HG03025 (cell line): ENCODE results near the gene HCLS1.

Source experiments
- ATAC-seq: cut with Tn5 transposase; IDR thresholded peaks from one replicate; pipeline ENCODE4 v1.9.1; 2021; ENCODE audit warnings: mild to moderate bottlenecking, moderate library complexity; ENCODE audit not compliant: unreplicated experiment, low FRiP score

The HCLS1 gene

DNA sequence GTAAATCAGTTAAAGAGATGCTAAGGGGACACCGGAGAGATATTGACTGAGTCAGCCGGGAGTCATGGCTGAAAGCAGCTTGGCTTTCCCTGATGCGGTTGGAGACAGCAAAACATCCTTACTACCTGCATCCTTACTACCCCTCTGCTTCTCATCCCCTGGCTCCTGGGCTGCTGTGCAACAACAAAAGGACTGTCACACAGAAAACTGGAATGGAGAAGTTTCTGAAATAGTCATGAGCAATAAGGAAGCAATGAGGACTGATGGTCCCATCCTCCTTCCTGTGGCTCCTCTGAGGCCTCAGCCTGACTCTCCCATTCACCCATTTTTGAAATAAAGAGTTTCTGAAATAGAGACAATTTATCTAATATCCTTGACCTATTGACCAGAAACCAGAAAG is 1.1 kb downstream of the HCLS1 start:
- no peak for ATAC-seq

DNA sequence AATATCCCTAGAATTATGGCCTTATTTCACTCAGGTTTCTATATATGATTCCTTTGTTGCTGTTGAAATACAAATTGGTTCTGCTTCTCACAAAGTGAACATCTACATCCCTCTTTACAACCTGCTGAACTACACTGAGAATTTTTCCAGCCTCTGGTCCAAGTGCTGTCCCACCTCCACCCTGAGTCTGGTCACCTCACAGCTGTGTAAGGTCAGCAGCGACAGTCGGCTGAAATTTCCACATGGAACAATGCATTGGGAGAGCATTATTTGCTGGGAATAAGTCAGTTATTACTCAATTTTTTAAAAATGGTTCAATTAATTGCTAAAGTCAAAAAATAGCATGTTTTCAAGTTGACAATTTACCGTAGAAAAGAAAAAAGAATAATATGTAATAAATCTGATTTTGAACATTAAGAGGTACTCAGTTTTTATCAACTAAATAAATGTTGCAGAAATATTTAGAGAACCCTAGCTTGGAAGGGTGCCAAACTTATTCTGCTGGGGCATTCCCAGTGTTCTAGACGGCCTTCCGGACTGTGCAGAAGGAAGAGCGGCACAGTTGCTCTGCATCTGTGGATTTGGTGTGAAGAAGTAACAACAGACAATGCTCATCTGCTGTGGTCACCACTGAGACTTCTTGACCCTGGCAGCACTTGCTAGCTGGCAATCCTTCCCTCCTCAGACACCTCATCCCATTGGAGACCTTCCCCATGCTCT is 1.8 kb downstream of the HCLS1 start:
- no peak for ATAC-seq

GRCh38 chr3:121654493-121655385 is 6.0 kb downstream of the HCLS1 start:
- no peak for ATAC-seq

- no peak for ATAC-seq
These were observed 9.0 kb downstream of the HCLS1 start for GRCh38 chr3:121651684-121652083.

DNA sequence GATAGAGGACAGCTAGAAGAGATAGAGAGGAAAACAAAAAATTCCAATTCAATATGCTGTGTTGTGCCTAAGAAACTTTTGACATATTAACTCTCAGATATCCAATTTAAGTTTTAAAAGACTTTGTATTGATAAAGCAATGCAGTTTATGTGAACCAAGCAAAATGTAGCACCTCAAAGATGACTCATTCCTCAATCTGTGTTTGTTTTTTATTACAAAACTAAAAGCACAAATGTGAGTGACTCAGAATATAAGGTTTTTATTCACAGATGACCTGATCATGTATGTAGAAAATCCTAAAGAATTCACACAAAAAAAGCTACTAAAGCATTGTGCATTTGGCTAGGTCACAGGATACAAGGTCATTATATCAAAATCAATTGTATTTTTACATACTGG is 11.1 kb downstream of the HCLS1 start:
- no peak for ATAC-seq

DNA sequence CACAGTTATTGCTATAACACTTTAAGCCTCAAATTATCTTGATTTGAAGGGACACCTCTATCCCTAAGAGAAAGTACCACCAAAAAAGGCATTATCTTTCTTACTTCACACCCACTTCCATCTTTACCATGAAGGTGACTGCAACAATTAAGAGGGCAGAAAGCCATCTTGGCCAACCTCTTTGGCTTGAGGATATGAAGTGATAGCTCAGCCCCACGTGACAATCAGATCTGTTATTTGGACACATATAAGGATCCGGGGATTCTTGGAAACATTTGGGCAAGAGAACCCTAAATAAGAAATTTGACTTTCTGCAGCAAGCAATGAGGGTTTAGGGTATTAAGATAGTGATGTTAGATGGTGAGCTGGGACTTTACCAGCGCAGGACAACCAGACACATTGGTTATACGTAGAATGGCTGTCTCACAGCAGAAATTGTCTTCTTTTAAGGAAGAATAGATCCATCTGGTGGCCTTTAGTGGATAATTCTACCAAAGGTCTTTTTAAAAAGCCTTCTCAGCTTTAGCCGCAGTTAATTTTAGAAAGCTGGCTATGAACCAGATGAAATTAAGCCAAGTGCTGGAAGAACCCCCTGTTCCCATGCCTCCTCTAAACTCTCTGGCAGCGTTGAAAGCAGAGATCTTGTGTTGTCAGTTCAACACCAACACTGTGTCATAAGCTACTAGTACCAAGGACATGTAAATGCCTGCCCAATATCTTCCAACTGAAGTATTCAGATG is 12.3 kb downstream of the HCLS1 start:
- no peak for ATAC-seq

- ATAC-seq = no peak
These were observed 15.6 kb downstream of the HCLS1 start for GRCh38 chr3:121645054-121645453.

DNA sequence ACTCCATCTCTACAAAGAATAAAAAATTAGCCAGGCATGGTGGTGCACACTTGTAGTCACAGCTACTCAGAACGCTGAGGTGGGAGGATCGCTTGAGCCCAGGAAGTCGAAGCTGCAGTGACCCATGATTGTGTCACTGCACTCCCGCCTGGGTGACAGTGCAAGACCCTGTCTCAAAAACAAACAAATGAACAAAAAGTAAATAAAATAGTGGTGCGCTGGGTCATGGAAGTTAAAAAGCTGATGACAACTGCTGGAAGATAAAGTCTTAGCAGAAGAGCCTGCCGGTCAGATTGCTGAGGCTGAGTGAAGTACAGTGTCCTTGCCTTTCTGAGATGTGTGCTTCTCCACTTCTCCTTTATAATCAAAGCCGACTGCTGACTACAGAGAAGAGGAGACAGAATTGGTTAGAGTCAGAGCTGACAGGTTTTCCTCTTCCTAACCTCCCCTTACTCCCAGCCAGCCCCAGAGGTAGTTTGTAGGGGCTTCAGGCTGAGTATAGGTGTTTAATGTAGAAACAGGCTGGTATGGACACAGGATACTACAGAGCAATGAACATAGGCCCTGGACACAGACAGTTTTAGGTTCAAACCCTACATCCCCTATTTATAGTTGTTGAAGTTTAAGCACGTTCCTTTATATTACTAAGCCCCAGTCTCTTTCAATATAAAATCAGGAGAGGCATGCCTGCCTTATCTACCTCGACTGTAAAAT is 17.9 kb downstream of the HCLS1 start:
- ATAC-seq = no peak

DNA sequence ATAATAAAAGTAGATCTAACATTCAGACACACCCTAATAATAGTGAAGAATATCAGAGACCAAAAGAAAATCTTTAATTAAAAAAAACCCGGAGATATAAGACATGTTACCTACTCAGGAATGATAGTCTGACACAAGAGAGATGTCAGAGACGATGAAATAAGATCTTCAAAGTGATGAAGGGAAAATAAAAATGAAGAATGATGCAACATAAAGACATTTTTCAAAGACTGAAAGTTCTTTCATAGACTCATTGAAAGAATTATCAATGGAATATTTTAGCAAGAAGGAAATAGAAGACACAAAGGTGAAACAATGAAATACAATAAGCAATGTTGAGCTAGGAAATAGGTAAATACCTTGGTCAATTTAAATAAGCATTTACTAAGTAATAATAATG is 19.6 kb downstream of the HCLS1 start:
- ATAC-seq = no peak

DNA sequence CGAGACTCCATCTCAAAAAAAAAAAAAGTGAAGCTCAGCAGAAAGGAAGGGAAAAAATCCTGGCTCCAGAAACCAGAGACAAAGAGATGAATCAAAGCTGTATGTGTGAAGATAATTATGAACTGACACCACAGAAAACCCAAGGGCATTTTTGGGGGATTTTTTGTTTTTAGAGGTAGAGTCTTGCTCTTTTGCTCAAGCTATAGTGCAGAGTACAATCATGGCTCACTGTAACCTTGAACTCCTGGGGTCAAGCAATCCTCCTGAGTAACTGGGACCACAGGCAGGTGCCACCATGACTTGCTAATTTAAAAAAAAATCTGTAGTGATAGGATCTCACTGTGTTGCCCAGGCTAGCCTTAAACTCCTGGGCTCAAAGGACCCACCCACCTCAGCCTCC is 22.8 kb downstream of the HCLS1 start:
- no peak for ATAC-seq

- ATAC-seq = no peak
These were observed 30.3 kb downstream of the HCLS1 start for GRCh38 chr3:121630355-121630754.

GRCh38 chr3:121629601-121630000 is 31.1 kb downstream of the HCLS1 start:
- no peak for ATAC-seq

DNA sequence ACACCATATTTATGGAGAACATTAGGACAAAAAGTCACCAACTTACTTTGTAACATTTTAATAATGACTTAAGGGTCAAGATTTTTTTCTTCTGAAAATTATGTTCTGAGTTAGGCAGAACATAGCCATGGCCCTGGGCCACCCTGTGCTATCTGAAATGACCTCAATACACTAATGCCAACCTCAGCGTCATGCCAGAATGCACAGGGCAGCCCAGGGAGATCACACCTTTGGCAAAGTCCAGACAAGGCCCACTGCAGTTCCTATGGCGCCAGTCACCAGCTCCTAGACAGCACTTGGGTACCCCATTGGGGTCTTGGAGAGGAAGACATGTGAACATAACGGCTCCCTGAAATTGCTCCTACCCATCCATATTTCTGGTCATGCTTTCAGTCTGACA is 33.1 kb downstream of the HCLS1 start:
- no peak for ATAC-seq

DNA sequence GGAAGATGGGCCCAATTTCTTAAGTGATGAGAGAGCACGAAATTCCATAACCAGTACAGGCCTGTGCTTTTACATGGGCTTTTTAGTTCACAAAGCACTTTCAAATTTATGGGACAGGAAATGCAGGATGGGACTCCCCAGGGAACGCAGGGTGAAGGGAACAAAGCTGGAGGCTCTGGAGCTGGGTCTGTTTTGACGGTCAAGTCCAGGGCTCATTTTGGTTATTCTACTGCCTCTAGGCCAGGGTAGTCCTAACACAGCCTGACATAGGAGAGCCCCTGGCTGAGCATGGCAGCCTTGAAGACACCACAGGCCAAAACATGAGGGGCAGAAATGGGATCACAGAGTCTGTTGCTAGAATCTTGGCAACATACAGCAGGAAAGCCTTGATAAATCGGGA is 33.5 kb downstream of the HCLS1 start:
- no peak for ATAC-seq

GRCh38 chr3:121626495-121626894 is 34.2 kb downstream of the HCLS1 start:
- ATAC-seq = no peak

DNA sequence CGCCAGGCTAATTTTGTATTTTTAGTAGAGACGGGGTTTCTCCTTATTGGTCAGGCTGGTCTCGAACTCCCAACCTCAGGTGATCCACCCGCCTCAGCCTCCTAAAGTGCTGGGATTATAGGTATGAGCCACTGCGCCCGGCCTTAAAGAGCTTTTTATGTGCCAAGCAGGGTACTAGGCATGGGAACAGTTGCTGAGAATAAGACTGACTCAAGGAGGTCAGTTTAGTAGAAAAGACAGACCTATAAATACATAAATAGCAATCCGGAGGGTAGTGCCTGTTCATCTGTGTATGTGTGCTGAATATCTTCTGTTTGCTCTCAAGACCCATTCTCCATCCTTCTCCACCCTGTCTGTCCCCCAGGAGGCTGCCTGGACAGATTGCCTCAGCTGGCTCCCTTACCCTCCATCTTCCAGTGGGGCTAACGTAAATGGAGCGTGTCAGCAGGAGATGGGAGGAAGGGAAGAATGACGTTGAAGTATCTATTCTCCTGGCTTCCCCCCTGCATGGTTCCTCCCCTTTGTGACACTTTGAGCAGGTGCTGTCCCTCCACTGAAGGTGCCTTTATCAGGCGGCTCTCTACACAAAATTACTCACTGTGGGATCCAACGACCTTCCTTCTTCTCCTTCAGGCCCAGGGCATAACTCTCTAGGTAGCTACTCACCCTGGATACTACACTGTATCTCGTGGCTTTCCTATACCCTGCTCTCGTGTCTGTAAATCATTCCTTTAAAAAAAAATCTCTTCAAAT is 36.4 kb downstream of the HCLS1 start:
- ATAC-seq = no peak

- ATAC-seq = no peak
These were observed 39.2 kb downstream of the HCLS1 start for GRCh38 chr3:121621491-121621890.

GRCh38 chr3:121619691-121620090 is 41.0 kb downstream of the HCLS1 start:
- no peak for ATAC-seq

DNA sequence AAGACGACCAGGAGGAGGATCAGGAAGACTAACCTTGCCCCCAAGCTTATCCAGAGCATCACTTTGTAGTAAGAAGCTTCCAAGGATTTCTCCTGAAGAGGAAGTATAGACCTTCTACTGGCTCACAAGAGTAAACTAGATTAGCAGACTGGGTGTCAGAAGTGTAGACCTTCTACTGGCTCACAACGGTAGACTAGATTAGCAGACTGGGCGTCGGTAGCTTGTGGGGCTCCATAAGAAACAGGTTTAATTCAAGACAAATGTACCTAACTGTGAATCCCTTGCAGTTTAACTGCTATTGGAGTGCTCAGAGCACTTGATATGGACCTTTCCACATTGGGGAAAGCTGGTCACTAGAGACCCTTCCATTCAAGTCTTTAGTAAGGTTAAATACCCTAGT is 54.6 kb downstream of the HCLS1 start:
- no peak for ATAC-seq

- ATAC-seq = no peak
These were observed 55.9 kb downstream of the HCLS1 start for GRCh38 chr3:121604759-121605158.
